GM21526 (cell line): ENCODE measurements around the gene FOXD4L6.
A peak's percentile ranks its signal among the peaks of the same experiment; 100 is the strongest.
"Not testable (repeated sequence)": the region's sequence is repeated elsewhere in the genome, so short reads cannot be mapped to it uniquely, and the experiment has no call there.

Source experiments
- ATAC-seq: cut with Tn5 transposase; IDR thresholded peaks from one replicate; pipeline ENCODE4 v1.9.1; 2021; ENCODE audit warnings: moderate library complexity; ENCODE audit not compliant: unreplicated experiment, low FRiP score

Gene FOXD4L6

GRCh38 chr9:41104542-41104941 is 23.9 kb downstream of the FOXD4L6 start:
- ATAC-seq = not testable (repeated sequence)

GRCh38 chr9:41100508-41100907 is 28.0 kb downstream of the FOXD4L6 start:
- not testable (repeated sequence) for ATAC-seq

GRCh38 chr9:41098759-41099158 is 29.7 kb downstream of the FOXD4L6 start:
- ATAC-seq = not testable (repeated sequence)

GRCh38 chr9:41095060-41095459 is 33.4 kb downstream of the FOXD4L6 start:
- ATAC-seq = not testable (repeated sequence)

- not testable (repeated sequence) for ATAC-seq
These were observed 34.3 kb downstream of the FOXD4L6 start for GRCh38 chr9:41094010-41094773.

- ATAC-seq = not testable (repeated sequence)
These were observed 37.6 kb downstream of the FOXD4L6 start for GRCh38 chr9:41090922-41091321.

- ATAC-seq = not testable (repeated sequence)
These were observed 38.1 kb downstream of the FOXD4L6 start for GRCh38 chr9:41090386-41090785.

- peak; percentile 58 for ATAC-seq
These were observed 39.9 kb downstream of the FOXD4L6 start for GRCh38 chr9:41088450-41089059.

- ATAC-seq = not testable (repeated sequence)
These were observed 40.6 kb downstream of the FOXD4L6 start for GRCh38 chr9:41087929-41088328.

- ATAC-seq = not testable (repeated sequence)
These were observed 41.2 kb downstream of the FOXD4L6 start for GRCh38 chr9:41087157-41087780.

GRCh38 chr9:41086685-41087084 is 41.8 kb downstream of the FOXD4L6 start:
- ATAC-seq = not testable (repeated sequence)

GRCh38 chr9:41086215-41086614 is 42.3 kb downstream of the FOXD4L6 start:
- ATAC-seq = not testable (repeated sequence)

- ATAC-seq = not testable (repeated sequence)
These were observed 46.1 kb downstream of the FOXD4L6 start for GRCh38 chr9:41082358-41082757.

- not testable (repeated sequence) for ATAC-seq
These were observed 49.0 kb downstream of the FOXD4L6 start for GRCh38 chr9:41079464-41079863.

- ATAC-seq = not testable (repeated sequence)
These were observed 50.9 kb downstream of the FOXD4L6 start for GRCh38 chr9:41077586-41077985.
